Mucosa of rectum (tissue), 2 donors: ENCODE data around the gene MS4A18.
A peak's percentile ranks its signal among the peaks of the same experiment; 100 is the strongest.
"Not testable (repeated sequence)": the region's sequence is repeated elsewhere in the genome, so short reads cannot be mapped to it uniquely, and the experiment has no call there.

Experiments used
- H3K27ac ChIP-seq, 2 donors: one replicate each; pipeline ENCODE4 v1.7.0; 2013; ENCODE audit warnings: inconsistent platforms in 2 of 2, low read depth in 2 of 2, low read length in 2 of 2
- H3K27me3 ChIP-seq, 2 donors: one replicate each; pipeline ENCODE4 v1.7.0; 2013; ENCODE audit warnings: low read length in 2 of 2; ENCODE audit not compliant: control insufficient read depth in 2 of 2, insufficient read depth in 2 of 2
- H3K36me3 ChIP-seq, 2 donors: one replicate each; pipeline ENCODE4 v1.7.0; 2013; ENCODE audit warnings: low read length in 2 of 2; ENCODE audit not compliant: control insufficient read depth in 2 of 2, insufficient read depth in 2 of 2
- H3K4me1 ChIP-seq, 2 donors: one replicate each; pipeline ENCODE4 v1.7.0; 2013; ENCODE audit warnings: low read length in 2 of 2, mild to moderate bottlenecking in 1 of 2; ENCODE audit not compliant: control insufficient read depth in 2 of 2, insufficient read depth in 2 of 2
- H3K4me3 ChIP-seq, 2 donors: one replicate each; pipeline ENCODE4 v1.7.0; 2013; ENCODE audit warnings: low read length in 2 of 2
- H3K9ac ChIP-seq, 2 donors: one replicate each; pipeline ENCODE4 v1.7.0; 2013; ENCODE audit warnings: low read length in 2 of 2, low read depth in 1 of 2, mild to moderate bottlenecking in 1 of 2
- H3K9me3 ChIP-seq, 2 donors: one replicate each; pipeline ENCODE4 v1.7.0; 2013; ENCODE audit warnings: low read length in 2 of 2; ENCODE audit not compliant: control insufficient read depth in 2 of 2
- donor health status: healthy.
- donor health status: Normal muscosa, but diverticular disease.

Gene MS4A18

GRCh38 chr11:60724420-60724819 is at the start of gene MS4A18:
Gene MS4A18, plus strand, starts transcription at chr11:60724720.
- no peaks in the 10 kb centered on the region for H3K9me3 ChIP-seq
- H3K27ac ChIP-seq, result no peak within 1 kb of the TSS
- H3K4me1 ChIP-seq, result peaks cover 7 to 12% of the 10 kb centered on the region in 2 donors
- H3K27me3 ChIP-seq, result peaks cover 14 to 22% of the 10 kb centered on the region in 2 donors
- no peaks in the 10 kb centered on the region for H3K36me3 ChIP-seq
- no peak within 1 kb of the TSS for H3K4me3 ChIP-seq
- no peak within 1 kb of the TSS for H3K9ac ChIP-seq

DNA sequence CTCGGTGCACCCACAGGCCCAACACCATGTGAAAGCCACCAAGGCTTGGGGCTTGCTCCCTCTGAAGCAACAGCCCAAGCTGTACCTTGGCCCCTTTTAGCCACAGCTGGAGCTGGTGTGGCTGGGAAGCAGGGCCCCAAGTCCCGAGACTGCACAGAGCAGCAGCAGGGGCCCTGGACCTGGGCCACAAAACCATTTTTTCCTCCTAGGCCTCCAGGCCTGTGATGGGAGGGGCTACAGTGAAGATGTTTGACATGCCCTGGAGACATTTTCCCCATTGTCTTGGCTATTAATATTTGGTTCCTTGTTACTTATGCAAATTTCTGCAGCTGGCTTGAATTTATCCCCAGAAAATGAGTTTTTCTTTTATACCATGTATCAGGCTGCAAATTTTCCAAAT is 46.3 kb upstream of the MS4A18 start:
- H3K27me3 ChIP-seq, H3K36me3 ChIP-seq, H3K4me1 ChIP-seq, H3K4me3 ChIP-seq, H3K9me3 ChIP-seq, H3K9ac ChIP-seq, H3K27ac ChIP-seq: not testable (repeated sequence)

DNA sequence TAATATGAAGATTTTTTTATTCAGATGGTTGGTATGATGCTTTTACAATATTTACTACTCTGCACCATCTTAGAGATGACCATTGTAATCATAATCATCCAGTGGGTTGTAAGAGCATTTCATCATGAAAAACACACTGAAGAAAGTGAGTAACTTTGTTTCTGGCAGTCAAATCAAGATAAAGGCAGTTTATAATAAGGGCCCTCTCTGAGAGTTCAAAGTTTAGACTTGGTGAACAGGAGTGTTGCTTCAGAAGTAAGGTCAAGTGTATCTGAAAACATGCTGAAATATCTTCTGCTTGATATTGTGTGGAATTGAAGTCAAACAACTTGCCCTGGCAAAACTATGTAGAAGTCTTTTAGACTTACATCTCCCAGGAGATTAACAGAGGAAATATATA is 44.6 kb upstream of the MS4A18 start:
- Histone ChIP-seq H3K36me3 (no peaks in the 10 kb centered on the region), H3K27me3 (no peaks in the 10 kb centered on the region), H3K9ac (no peak overlapping the region), H3K27ac (no peak overlapping the region), H3K4me1 (no peaks in the 10 kb centered on the region), H3K9me3 (peaks cover 0 to 6% of the 10 kb centered on the region in 2 donors), H3K4me3 (no peak overlapping the region)

GRCh38 chr11:60680455-60681119 is 43.9 kb upstream of the MS4A18 start:
- H3K27ac ChIP-seq, result no peak overlapping the region
- no peak overlapping the region for H3K4me3 ChIP-seq
- no peak overlapping the region for H3K9ac ChIP-seq
- no peaks in the 10 kb centered on the region for H3K36me3 ChIP-seq
- peaks cover 0 to 6% of the 10 kb centered on the region in 2 donors for H3K9me3 ChIP-seq
- no peaks in the 10 kb centered on the region for H3K4me1 ChIP-seq
- H3K27me3 ChIP-seq, result no peaks in the 10 kb centered on the region

DNA sequence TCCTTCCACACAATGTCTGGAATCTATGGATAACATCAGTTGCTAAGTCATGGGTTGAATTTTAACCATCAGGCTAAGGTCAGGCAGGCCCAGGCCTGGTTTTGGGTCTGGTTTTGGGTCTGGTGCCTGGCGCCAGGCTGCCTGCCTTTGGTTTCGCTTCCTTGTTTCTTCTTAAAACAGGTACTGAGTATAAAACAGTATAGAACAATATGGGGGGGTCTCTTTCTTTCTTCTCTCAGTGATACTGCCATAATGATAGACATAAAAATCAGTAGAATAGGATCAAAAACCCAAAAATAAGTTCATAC is 40.0 kb upstream of the MS4A18 start:
- not testable (repeated sequence) for H3K9me3 ChIP-seq, H3K4me1 ChIP-seq, H3K27ac ChIP-seq, H3K27me3 ChIP-seq, H3K4me3 ChIP-seq, H3K9ac ChIP-seq, H3K36me3 ChIP-seq

GRCh38 chr11:60691661-60692060 is 32.9 kb upstream of the MS4A18 start:
- H3K4me3 ChIP-seq, result no peak overlapping the region
- no peaks in the 10 kb centered on the region for H3K27me3 ChIP-seq
- no peaks in the 10 kb centered on the region for H3K36me3 ChIP-seq
- H3K4me1 ChIP-seq, result peaks cover 0 to 5% of the 10 kb centered on the region in 2 donors
- H3K9ac ChIP-seq, result no peak overlapping the region
- no peak overlapping the region for H3K27ac ChIP-seq
- H3K9me3 ChIP-seq, result no peaks in the 10 kb centered on the region

DNA sequence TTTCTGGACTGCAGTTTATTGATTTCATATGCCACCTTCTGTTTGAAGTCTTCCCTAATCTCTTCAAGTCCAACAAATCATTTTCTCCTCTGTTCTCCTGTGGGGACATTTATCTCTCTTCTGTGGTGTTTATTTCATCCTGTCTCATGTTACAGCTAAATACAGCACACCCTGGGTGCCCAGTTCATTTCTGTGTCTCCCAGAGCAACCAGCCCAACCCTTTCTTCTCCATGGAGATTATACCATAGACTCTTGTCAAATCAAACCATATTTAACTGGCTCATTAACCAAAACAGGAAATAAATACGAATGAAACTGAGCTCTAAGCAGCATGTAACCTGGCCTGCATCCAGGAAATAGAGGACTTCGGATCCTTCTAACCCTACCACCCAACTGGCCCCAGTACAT is 25.2 kb upstream of the MS4A18 start, which contains the start of gene MS4A8:
Gene MS4A8 (plus strand): TSS at position 329 of the 408 bp plus-strand sequence. CDS start 1,249 bp downstream, outside the sequence.
- peak within 1 kb of the TSS; percentile 56 to 61 for H3K4me3 ChIP-seq
- peak within 1 kb of the TSS; percentile 80 to 81 for H3K27ac ChIP-seq
- no peaks in the 10 kb centered on the region for H3K36me3 ChIP-seq
- H3K27me3 ChIP-seq, result no peaks in the 10 kb centered on the region
- peaks cover 24 to 35% of the 10 kb centered on the region in 2 donors for H3K4me1 ChIP-seq
- H3K9ac ChIP-seq, result peak within 1 kb of the TSS; percentile 17 to 53
- H3K9me3 ChIP-seq, result no peaks in the 10 kb centered on the region

DNA sequence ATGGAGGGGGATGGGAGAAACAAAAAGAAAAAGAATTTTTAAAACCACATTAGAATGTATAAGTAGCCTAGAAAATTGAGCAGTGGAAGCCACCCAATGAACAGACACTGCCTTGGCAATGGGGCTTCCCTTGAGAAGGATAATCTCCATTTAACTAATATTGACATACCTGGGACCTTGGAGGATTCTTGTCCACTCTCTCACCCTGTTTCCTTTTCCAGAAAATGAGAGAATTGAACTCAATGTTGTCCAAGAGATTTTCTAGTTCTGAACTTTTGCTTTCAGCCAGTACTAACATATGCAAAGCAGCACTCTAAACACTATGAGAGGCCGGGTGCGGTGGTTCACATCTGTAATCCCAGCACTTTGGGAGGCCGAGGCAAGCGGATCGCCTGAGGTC is 24.6 kb upstream of the MS4A18 start:
- peak overlapping the region; percentile 80 to 81 for H3K27ac ChIP-seq
- H3K27me3 ChIP-seq, result no peaks in the 10 kb centered on the region
- H3K9me3 ChIP-seq, result no peaks in the 10 kb centered on the region
- H3K36me3 ChIP-seq, result no peaks in the 10 kb centered on the region
- peak overlapping the region; percentile 17 to 53 for H3K9ac ChIP-seq
- H3K4me3 ChIP-seq, result peak overlapping the region; percentile 56 to 61
- peaks cover 24 to 35% of the 10 kb centered on the region in 2 donors for H3K4me1 ChIP-seq

DNA sequence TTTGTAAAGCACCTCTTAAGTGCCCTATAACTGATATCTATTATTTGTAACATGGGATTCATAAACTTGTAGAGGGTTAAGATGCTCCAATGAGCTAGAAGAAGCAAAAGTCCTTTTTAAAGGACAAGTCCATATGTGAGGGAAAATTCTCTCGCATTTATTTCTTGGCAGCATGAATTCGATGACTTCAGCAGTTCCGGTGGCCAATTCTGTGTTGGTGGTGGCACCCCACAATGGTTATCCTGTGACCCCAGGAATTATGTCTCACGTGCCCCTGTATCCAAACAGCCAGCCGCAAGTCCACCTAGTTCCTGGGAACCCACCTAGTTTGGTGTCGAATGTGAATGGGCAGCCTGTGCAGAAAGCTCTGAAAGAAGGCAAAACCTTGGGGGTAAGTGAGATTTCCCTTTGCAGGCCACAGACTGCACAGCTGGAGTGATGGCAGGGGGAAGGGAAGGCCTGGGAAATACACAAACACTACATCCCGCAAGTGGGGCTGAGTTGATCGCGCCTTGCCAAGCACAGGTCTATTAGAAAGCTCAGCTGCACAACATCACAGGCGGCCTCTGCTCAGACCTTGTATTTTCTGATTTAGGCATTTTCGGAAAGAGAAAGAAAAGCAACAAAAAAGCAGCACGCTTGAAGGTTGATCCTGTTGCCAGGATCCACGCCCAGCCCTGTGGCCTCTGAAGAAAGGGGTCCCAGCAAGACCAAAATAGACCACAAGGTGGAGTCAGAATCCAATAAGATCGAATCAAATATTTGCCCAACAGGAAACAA is 23.6 kb upstream of the MS4A18 start:
- Histone ChIP-seq H3K4me1 (peaks cover 24 to 35% of the 10 kb centered on the region in 2 donors), H3K9ac (peak overlapping the region in 1 of 2 donors; percentile 42)

GRCh38 chr11:60701469-60701818 is 23.1 kb upstream of the MS4A18 start:
- Histone ChIP-seq H3K9me3 (no peaks in the 10 kb centered on the region), H3K9ac (peak overlapping the region in 1 of 2 donors; percentile 42), H3K4me3 (peak overlapping the region in 1 of 2 donors; percentile 30), H3K27ac (peak overlapping the region; percentile 39 to 59), H3K36me3 (no peaks in the 10 kb centered on the region), H3K4me1 (peaks cover 24 to 35% of the 10 kb centered on the region in 2 donors), H3K27me3 (no peaks in the 10 kb centered on the region)

More for the DNA sequence above, 23.6 kb upstream of the MS4A18 start:
- no peaks in the 10 kb centered on the region for H3K9me3 ChIP-seq
- peak overlapping the region in 1 of 2 donors; percentile 30 for H3K4me3 ChIP-seq
- H3K36me3 ChIP-seq, result no peaks in the 10 kb centered on the region
- H3K27me3 ChIP-seq, result no peaks in the 10 kb centered on the region
- H3K27ac ChIP-seq, result peak overlapping the region; percentile 39 to 59
